GM12865 (cell line): ENCODE measurements around the gene HECA.

ENCODE experiments used
- DNase-seq: peaks from one replicate; pipeline ENCODE4 v3.0.0; 2010; ENCODE audit warnings: low read depth
- H3K4me3 ChIP-seq: 2 replicates; pipeline ENCODE4 v1.5.1; 2011; ENCODE audit warnings: mild to moderate bottlenecking, low read depth, low read length, control low read depth
- TF ChIP-seq, protein P1 (sequence below): IDR thresholded peaks from 2 replicates; pipeline ENCODE4 v1.5.1; 2011; ENCODE audit warnings: low read length, control low read depth, low read depth, inconsistent platforms; ENCODE audit not compliant: insufficient read depth; ENCODE audit errors: missing control alignments

Gene HECA

DNA sequence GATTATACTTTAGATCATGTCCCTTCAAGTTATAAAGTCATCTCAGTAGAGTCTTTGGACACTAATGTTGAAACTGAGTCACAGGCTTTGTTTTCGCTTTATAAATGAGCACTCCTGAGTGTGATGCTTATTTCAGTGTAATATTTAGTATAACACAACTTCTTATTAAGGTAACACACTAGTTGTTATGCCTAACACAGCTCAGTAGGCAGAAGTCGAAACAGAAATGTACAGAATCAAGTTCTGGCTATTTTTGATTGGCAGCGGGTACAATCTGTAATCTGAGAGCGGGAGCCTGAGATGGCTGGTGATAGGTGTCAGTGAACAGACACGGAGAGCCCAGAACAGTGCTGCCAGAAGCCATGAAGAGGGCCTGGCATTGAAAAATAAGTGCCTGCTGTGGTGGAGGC, 11.4 kb downstream of the HECA start:
- no peak for DNase-seq
- TF ChIP-seq, protein P1, sequence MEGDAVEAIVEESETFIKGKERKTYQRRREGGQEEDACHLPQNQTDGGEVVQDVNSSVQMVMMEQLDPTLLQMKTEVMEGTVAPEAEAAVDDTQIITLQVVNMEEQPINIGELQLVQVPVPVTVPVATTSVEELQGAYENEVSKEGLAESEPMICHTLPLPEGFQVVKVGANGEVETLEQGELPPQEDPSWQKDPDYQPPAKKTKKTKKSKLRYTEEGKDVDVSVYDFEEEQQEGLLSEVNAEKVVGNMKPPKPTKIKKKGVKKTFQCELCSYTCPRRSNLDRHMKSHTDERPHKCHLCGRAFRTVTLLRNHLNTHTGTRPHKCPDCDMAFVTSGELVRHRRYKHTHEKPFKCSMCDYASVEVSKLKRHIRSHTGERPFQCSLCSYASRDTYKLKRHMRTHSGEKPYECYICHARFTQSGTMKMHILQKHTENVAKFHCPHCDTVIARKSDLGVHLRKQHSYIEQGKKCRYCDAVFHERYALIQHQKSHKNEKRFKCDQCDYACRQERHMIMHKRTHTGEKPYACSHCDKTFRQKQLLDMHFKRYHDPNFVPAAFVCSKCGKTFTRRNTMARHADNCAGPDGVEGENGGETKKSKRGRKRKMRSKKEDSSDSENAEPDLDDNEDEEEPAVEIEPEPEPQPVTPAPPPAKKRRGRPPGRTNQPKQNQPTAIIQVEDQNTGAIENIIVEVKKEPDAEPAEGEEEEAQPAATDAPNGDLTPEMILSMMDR: no peak
- H3K4me3 ChIP-seq: no peak overlapping the region

DNA sequence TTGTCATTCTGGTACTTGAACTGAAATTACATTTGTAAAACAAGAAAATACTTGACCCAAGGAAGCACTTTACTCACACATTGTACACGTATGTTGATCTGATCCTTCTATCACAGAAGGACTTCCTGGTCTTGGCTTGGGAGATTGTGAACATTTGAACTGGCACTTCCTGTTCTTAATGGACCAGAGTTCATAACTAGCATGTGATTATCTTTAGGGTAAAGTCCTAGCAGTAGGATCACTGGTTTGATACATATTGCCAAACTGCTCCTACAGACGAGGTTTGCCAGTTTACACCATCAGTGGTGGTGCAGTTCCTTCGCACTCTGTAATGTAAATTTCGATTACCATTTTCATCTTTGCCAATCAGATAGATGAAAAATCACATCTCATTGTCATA, 12.7 kb downstream of the HECA start:
- TF ChIP-seq, protein P1: no peak
- DNase-seq: no peak
- H3K4me3 ChIP-seq: no peak overlapping the region

DNA sequence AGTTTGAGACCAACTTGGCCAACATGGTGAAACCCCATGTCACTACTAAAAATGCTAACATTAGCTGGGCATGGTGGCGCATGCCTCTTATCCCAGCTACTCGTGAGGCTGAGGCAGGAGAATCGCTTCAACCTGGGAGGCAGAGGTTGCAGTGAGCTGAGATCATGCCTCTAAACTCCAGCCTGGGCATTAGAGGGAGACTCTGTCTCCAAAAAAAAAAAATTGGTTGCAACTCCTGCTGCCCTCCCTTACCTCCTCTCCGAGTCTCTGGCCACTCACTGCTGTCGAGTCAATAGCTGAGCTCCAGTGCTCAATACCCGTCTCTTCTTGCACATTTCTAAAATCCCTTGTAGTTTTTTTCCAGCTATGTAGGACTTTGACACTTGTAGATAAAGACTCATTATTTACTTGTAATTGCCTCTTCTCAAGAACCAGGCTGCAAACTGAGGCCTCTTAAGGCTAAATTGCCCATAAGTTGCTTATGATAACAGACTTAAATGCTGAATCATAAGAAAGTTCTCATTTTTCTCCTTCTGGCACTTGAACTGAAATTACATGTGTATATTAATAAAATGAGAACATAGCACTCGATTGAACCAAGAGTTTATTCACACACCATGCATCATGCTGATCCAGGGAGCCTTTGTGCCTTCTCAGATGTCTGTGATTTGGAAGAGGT, 13.8 kb downstream of the HECA start:
- TF ChIP-seq, protein P1: no peak
- no peak overlapping the region for H3K4me3 ChIP-seq
- no peak for DNase-seq

DNA sequence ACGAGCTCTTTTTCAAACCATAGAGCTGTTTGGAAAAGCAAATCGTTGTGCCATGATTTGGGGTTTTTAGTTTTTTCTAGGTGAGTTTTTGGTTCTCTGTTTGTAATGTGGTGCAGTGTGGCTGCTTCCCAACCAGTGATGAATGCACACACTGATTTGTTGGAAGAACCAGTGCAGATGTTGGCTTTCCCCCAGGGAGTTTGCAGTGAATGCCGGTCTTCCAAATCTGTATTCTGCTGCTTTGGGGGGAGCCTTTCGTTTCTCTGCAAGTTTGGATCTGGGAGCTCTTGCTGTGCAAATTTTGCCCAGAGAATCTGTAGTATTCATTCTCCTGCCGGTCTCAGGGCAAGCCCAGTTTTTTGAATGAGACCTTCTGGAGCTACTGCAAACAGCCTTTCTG, 14.5 kb downstream of the HECA start:
- TF ChIP-seq, protein P1: no peak
- H3K4me3 ChIP-seq: no peak overlapping the region
- no peak for DNase-seq

DNA sequence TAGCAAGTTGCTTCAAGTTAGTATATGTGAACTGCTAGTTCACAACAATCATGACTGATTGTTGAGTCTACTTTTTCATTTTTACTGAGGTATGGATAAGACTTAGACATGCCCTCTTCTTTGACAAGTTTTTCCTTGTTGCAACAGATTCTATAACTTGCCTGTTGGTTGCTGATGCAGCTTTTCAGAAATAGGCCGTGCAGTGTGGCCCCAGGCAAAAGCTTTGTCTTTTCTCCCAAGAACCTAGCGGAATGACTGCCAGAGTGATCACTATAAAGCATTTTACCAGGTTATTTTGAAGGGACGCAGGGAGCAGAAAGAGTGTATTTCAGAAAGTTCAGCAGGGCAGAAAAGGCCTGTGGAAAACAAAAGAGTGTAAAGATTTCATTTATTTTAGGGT, 16.0 kb downstream of the HECA start:
- no peak for DNase-seq
- TF ChIP-seq, protein P1: no peak
- H3K4me3 ChIP-seq: no peak overlapping the region

DNA sequence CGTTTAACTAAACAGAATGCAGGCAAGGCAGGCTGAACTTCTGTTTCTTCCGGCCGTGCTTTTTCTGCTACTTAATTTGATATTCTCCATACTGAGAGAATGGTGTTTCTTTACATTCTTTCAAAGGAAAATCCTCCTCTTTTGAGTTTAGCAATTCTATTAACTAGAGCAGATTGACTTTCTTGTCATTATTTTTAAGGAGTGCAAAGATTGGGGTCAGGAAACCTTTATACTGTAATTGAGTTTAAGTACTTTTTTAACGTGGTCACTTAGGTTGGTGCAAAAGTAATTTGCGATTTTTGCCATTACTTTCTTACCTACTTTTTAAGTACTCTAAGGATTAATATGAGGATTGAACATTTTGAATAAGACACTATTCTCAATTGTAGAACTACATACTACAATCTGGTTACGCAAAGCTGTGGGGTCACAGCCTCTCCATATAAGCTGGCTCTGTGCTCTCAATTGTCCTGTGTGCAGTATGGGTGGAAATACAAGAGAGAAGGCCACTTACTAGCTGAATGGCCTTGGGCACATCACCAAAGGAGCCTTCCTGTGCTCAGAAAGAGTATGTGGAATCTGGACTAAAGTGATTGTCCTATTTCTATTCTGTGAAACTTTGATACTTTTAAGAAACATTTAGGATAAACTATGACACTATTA, 16.7 kb downstream of the HECA start:
- H3K4me3 ChIP-seq: no peak overlapping the region
- DNase-seq: no peak
- TF ChIP-seq, protein P1: no peak
